BJ (cell line): ENCODE results near the gene ELMO3. TPM values are rescaled to one million over a fixed set of nuclear protein-coding genes. Genes with fewer than 3 reads are reported as not detected.

ENCODE experiments used
- CTCF ChIA-PET: fragments of 350-600 bp; formaldehyde crosslinking; extraction: SDS; loops from one replicate; lab custom pipeline; 2021; ENCODE audit warnings: antibody characterized with exemption, inconsistent platforms; lab: Yijun Ruan, JAX
- POLR2A ChIA-PET: fragments of 300-600 bp; sonication (Branson Sonifier 250); formaldehyde crosslinking; extraction: SDS; loops from one replicate; lab custom pipeline; 2021; ENCODE audit warnings: antibody characterized with exemption; lab: Charles Lee
- DNase-seq: peaks from one replicate; pipeline ENCODE4 v3.0.0-alpha.2; 2011; ENCODE audit warnings: low read depth
- H3K27me3 ChIP-seq: 2 replicates; pipeline ENCODE4 v1.6.0; 2011; ENCODE audit warnings: low read length; ENCODE audit not compliant: control insufficient read depth, insufficient read depth
- H3K36me3 ChIP-seq: 2 replicates; pipeline ENCODE4 v1.5.1; 2011; ENCODE audit warnings: low read length; ENCODE audit not compliant: control insufficient read depth, insufficient read depth
- H3K4me3 ChIP-seq: 2 replicates; pipeline ENCODE4 v1.5.1; 2011; ENCODE audit warnings: low read depth, mild to moderate bottlenecking, control low read depth, low read length
- CTCF ChIP-seq: IDR thresholded peaks from 2 replicates; pipeline ENCODE4 v1.5.1; 2011; ENCODE audit warnings: low read depth, mild to moderate bottlenecking, control low read depth, inconsistent platforms, low read length, moderate library complexity; ENCODE audit not compliant: insufficient read depth
- polyA plus RNA-seq: library from polyadenylated mRNA; depleted of rRNA; stranded (reverse); fragments of >200 nt; gene quantifications from 2 replicates; pipeline ENCODE4 v1.2.3, GENCODE V29; 2011

The ELMO3 gene
- polyA plus RNA-seq, 1 experiment, result 0.97 TPM

GRCh38 chr16:67242138-67242730, 43.3 kb downstream of the ELMO3 start:
- no peak for DNase-seq
- CTCF ChIA-PET, result interaction anchor here (0.6 to 1.6 kb wide), 2 partner anchors 19 to 131 kb away, joined by 6 read pairs; no protein-coding TSS in a partner anchor
- Histone ChIP-seq H3K27me3 (no peaks in the 10 kb centered on the region), H3K4me3 (no peak overlapping the region), H3K36me3 (peaks cover 15% of the 10 kb centered on the region)
- TF ChIP-seq CTCF, result no peak
- POLR2A ChIA-PET, result no interaction called here

DNA sequence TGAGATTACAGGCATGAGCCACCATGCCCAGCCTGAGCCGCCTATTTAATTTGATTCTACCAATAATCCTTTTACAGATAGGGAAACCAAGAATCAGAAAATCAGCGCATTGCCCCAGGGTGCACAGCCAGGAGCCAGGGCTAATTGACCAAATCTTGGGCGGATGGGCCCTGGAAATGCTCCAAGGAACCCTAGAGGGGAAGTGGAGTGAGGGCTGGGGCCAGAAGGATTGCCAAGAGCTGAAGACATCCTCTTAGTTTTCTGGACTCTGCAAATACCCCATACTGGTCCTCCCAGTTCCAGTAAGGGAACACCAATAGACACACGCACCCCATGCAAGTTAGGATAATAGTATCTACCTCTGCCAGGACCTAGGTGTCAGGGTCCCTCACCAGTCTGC, 44.5 kb downstream of the ELMO3 start:
- TF ChIP-seq CTCF, result no peak
- ChIA-PET POLR2A (no interaction called here), CTCF (interaction anchor here (1.9 kb wide), 1 partner anchor 12 kb away, joined by 5 read pairs; no protein-coding TSS in a partner anchor)
- peaks cover 7% of the 10 kb centered on the region for H3K36me3 ChIP-seq
- no peaks in the 10 kb centered on the region for H3K27me3 ChIP-seq
- DNase-seq, result no peak
- no peak overlapping the region for H3K4me3 ChIP-seq

GRCh38 chr16:67244387-67245185, 45.7 kb downstream of the ELMO3 start:
- no peak for TF ChIP-seq CTCF
- no peaks in the 10 kb centered on the region; the same call in 1 of the 2 replicates for H3K36me3 ChIP-seq
- ChIA-PET POLR2A (interaction anchor here (0.6 to 0.9 kb wide), 4 partner anchors 17 to 94 kb away, joined by 3 to 7 read pairs (median 3); partner anchors contain the start of gene TMEM208), CTCF (interaction anchor here (0.8 to 1.9 kb wide), 9 partner anchors 13 to 349 kb away, joined by 3 to 5 read pairs (median 3); partner anchors contain the start of gene ELMO3)
- peak; percentile 64 for DNase-seq
- no peak overlapping the region for H3K4me3 ChIP-seq
- H3K27me3 ChIP-seq, result no peaks in the 10 kb centered on the region

DNA sequence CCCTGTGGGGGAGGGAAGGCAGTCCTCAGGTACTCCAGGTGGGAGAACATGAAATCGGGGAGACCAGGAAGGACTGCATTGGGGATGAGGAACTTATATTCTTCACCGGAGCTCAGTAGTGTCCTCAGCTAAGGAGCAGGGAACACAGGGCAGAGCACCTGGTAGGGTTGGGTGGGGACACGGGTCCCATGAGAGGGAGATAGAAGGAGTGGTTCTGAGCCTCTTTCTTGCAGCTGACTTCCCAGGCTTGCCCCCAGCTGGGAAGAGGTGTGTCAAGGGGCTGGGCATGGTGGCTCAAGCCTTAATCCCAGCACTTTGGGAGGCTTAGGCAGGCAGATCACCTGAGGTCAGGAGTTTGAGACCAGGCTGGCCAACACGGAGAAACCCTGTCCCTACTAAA, 46.3 kb downstream of the ELMO3 start:
- ChIA-PET POLR2A (interaction anchor here (0.6 to 0.9 kb wide), 2 partner anchors 23 to 39 kb away, joined by 3 read pairs; no protein-coding TSS in a partner anchor), CTCF (interaction anchor here (0.9 to 1.9 kb wide), 8 partner anchors 14 to 350 kb away, joined by 3 to 5 read pairs (median 4); partner anchors contain the start of gene ELMO3)
- DNase-seq, result no peak
- Histone ChIP-seq H3K27me3 (no peaks in the 10 kb centered on the region), H3K4me3 (peak overlapping the region; percentile 83), H3K36me3 (no peaks in the 10 kb centered on the region)
- TF ChIP-seq CTCF, result no peak

- no peaks in the 10 kb centered on the region for H3K36me3 ChIP-seq
- no peak for TF ChIP-seq CTCF
- DNase-seq, result no peak
- H3K27me3 ChIP-seq, result no peaks in the 10 kb centered on the region
- ChIA-PET POLR2A (no interaction called here), CTCF (interaction anchor here (0.6 to 1.8 kb wide), 14 partner anchors 13 to 411 kb away, joined by 3 to 8 read pairs (median 3); partner anchors contain the start of genes ELMO3 and ZDHHC1)
- H3K4me3 ChIP-seq, result peak overlapping the region; percentile 83
Measured at GRCh38 chr16:67245674-67246080, 46.7 kb downstream of the ELMO3 start.
